Measurements from ENCODE around the gene C16orf89. TPM values are rescaled to one million over a fixed set of nuclear protein-coding genes. Genes with fewer than 3 reads are reported as not detected.
"Not testable (repeated sequence)": the region's sequence is repeated elsewhere in the genome, so short reads cannot be mapped to it uniquely, and the experiment has no call there.

Gene C16orf89, protein sequence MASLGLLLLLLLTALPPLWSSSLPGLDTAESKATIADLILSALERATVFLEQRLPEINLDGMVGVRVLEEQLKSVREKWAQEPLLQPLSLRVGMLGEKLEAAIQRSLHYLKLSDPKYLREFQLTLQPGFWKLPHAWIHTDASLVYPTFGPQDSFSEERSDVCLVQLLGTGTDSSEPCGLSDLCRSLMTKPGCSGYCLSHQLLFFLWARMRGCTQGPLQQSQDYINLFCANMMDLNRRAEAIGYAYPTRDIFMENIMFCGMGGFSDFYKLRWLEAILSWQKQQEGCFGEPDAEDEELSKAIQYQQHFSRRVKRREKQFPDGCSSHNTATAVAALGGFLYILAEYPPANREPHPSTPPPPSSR
- not detected in 2 replicates for total RNA-seq (2022)
- not detected for Bru-seq, nascent RNA
- not detected for BruChase-seq, experiment 1, labeled RNA remaining after a 6-hour chase
- BruChase-seq, experiment 2, labeled RNA remaining after a 2-hour chase: not detected
- long read RNA-seq: 0 reads

DNA sequence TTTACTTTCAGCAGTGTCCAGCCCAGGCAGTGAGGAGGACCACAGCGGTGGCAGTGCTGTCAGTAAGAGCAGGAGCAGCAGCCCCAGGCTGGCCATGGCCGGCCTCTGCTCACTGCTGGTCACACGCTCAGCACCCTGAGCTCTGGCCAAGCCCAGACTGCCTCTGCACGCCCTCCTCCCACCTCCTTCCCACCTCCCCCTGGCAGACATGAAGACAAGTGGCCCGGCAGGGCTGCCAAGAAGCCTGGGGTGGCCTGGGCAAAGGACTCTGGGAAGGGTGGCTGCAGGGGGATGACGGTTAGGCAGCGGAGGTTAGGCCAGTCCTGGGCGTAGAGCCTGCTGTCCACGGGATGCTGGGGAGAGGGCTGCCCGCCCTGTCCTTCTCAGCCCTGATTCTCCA is at the start of gene C16orf89:
TSS of gene C16orf89 (minus strand) at position 144 of the 400 bp plus-strand sequence. CDS start at position 96, 48 bp downstream.
- intact Hi-C loops (cut with micrococcal nuclease): no loop called here
- Mint-ChIP-seq H3K36me3 (ENCODE audit: insufficient read depth, unreplicated experiment) (no peaks in the 10 kb centered on the region), H3K4me3 (ENCODE audit: unreplicated experiment) (no peak within 1 kb of the TSS), H3K9me3 (ENCODE audit: unreplicated experiment) (no peaks in the 10 kb centered on the region), H3K27me3 (ENCODE audit: insufficient read depth, unreplicated experiment) (peaks cover 39% of the 10 kb centered on the region), H3K27ac (ENCODE audit: low read depth, unreplicated experiment) (no peak within 1 kb of the TSS), H3K4me1 (ENCODE audit: insufficient read depth, unreplicated experiment) (no peaks in the 10 kb centered on the region)
- DNase-seq (ENCODE audit: unreplicated experiment): no peak
- CTCF ChIA-PET: interaction anchor here (1.1 to 1.3 kb wide), 2 partner anchors 13 to 41 kb away, joined by 3 to 4 read pairs; no protein-coding TSS in a partner anchor
- POLR2A ChIA-PET: no interaction called here
- TF ChIP-seq, protein P1, sequence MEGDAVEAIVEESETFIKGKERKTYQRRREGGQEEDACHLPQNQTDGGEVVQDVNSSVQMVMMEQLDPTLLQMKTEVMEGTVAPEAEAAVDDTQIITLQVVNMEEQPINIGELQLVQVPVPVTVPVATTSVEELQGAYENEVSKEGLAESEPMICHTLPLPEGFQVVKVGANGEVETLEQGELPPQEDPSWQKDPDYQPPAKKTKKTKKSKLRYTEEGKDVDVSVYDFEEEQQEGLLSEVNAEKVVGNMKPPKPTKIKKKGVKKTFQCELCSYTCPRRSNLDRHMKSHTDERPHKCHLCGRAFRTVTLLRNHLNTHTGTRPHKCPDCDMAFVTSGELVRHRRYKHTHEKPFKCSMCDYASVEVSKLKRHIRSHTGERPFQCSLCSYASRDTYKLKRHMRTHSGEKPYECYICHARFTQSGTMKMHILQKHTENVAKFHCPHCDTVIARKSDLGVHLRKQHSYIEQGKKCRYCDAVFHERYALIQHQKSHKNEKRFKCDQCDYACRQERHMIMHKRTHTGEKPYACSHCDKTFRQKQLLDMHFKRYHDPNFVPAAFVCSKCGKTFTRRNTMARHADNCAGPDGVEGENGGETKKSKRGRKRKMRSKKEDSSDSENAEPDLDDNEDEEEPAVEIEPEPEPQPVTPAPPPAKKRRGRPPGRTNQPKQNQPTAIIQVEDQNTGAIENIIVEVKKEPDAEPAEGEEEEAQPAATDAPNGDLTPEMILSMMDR (IDR thresholded peaks at IDR 0.05; ENCODE audit: unreplicated experiment): no peak
- BruUV-seq (replicated peaks): no TSS peak

DNA sequence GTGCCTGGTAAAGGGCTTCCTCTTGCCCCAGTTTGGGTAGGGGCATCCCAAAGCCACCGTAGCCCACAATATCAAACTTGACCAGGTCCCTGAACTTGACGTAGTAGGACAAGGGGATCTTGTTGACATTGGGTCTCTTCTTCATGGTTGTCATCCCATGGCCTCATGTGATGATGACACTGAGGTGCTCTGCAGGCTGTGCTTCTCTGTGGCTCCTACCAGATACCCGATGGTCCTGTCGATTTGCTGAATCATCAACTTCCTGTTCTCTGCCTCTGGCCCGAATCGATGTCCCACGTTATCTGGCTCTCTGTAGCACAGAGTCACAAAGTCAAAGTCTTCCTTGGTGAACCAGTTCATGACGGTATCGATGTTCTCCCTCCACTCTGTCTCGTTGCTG is 45.2 kb upstream of the C16orf89 start:
- H3K36me3 Mint-ChIP-seq (ENCODE audit: insufficient read depth, unreplicated experiment); intact Hi-C loops (cut with micrococcal nuclease); H3K4me1 Mint-ChIP-seq (ENCODE audit: insufficient read depth, unreplicated experiment); H3K27me3 Mint-ChIP-seq (ENCODE audit: insufficient read depth, unreplicated experiment); H3K27ac Mint-ChIP-seq (ENCODE audit: low read depth, unreplicated experiment); CTCF ChIA-PET; H3K4me3 Mint-ChIP-seq (ENCODE audit: unreplicated experiment); POLR2A ChIA-PET; BruUV-seq (replicated peaks); DNase-seq (ENCODE audit: unreplicated experiment); H3K9me3 Mint-ChIP-seq (ENCODE audit: unreplicated experiment): not testable (repeated sequence)

DNA sequence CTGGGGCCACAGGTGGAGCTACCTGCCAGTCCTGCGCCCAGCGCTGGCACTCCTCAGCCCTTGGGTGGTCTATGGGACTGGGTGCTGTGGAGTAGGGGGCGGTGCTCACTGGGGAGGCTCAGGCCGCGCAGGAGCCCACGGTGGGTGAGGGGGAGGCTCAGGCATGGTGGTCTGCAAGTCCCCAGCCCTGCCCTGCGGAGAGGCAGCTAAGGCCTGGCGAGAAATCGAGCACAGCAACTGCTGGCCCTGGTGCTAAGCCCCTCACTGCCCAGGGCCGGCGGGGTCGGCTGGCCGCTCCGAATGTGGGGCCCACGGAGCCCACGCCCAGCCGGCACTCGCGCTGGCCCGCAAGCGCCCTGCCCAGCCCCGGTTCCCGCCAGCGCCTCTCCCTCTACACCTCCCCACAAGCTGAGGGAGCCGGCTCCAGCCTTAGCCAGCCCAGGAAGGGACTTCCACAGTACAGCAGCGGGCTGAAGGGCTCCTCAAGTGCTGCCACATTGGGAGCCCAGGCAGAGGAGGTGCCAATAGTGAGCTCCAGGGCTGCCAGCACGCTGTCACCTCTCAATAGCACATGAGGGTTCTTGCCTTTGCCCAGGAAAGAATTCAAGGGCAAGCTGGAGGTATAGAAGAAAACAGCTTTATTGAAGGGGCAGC is 42.9 kb upstream of the C16orf89 start:
- Mint-ChIP-seq H3K4me1 (ENCODE audit: insufficient read depth, unreplicated experiment) (no peaks in the 10 kb centered on the region), H3K9me3 (ENCODE audit: unreplicated experiment) (no peaks in the 10 kb centered on the region), H3K36me3 (ENCODE audit: insufficient read depth, unreplicated experiment) (no peaks in the 10 kb centered on the region), H3K27ac (ENCODE audit: low read depth, unreplicated experiment) (no peak overlapping the region), H3K27me3 (ENCODE audit: insufficient read depth, unreplicated experiment) (no peaks in the 10 kb centered on the region), H3K4me3 (ENCODE audit: unreplicated experiment) (no peak overlapping the region)
- intact Hi-C loops (cut with micrococcal nuclease): no loop called here
- ChIA-PET CTCF (interaction anchor here (0.6 to 0.9 kb wide), 3 partner anchors 16 to 61 kb away, joined by 3 to 4 read pairs (median 3); no protein-coding TSS in a partner anchor), POLR2A (interaction anchor here (0.7 kb wide), 1 partner anchor 631 kb away, joined by 3 read pairs; no protein-coding TSS in a partner anchor)
- TF ChIP-seq, protein P1 (IDR thresholded peaks at IDR 0.05; ENCODE audit: unreplicated experiment): no peak
- no TSS peak for BruUV-seq (replicated peaks)
- DNase-seq (ENCODE audit: unreplicated experiment): no peak

DNA sequence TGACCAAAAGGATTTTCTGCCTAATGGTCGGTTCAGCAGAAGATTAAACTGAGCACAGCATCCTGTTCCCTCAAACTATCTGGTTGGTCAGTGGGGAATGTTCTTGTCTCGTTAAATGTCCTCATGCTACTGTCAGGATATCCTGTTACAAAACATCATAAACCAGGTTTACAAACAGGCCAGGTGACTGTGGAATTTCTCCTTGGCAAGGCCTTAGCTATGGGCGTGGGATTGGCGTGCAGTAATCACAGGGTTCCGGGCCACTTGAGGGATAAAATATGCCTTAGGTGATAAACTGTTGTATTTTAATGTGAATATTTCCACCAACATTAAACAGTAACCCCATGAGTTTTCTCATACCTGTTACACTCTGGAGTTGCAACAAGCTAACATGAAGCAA is 39.3 kb upstream of the C16orf89 start:
- H3K4me1 Mint-ChIP-seq (ENCODE audit: insufficient read depth, unreplicated experiment); H3K36me3 Mint-ChIP-seq (ENCODE audit: insufficient read depth, unreplicated experiment); BruUV-seq (replicated peaks); intact Hi-C loops (cut with micrococcal nuclease); POLR2A ChIA-PET; H3K9me3 Mint-ChIP-seq (ENCODE audit: unreplicated experiment); H3K4me3 Mint-ChIP-seq (ENCODE audit: unreplicated experiment); H3K27me3 Mint-ChIP-seq (ENCODE audit: insufficient read depth, unreplicated experiment); H3K27ac Mint-ChIP-seq (ENCODE audit: low read depth, unreplicated experiment); DNase-seq (ENCODE audit: unreplicated experiment): not testable (repeated sequence)
- CTCF ChIA-PET: interaction anchor here (0.7 kb wide), 1 partner anchor 263 kb away, joined by 3 read pairs; no protein-coding TSS in a partner anchor

- H3K27me3 Mint-ChIP-seq (ENCODE audit: insufficient read depth, unreplicated experiment); H3K9me3 Mint-ChIP-seq (ENCODE audit: unreplicated experiment); POLR2A ChIA-PET; BruUV-seq (replicated peaks); H3K36me3 Mint-ChIP-seq (ENCODE audit: insufficient read depth, unreplicated experiment); H3K4me1 Mint-ChIP-seq (ENCODE audit: insufficient read depth, unreplicated experiment); H3K4me3 Mint-ChIP-seq (ENCODE audit: unreplicated experiment); DNase-seq (ENCODE audit: unreplicated experiment); intact Hi-C loops (cut with micrococcal nuclease); H3K27ac Mint-ChIP-seq (ENCODE audit: low read depth, unreplicated experiment): not testable (repeated sequence)
- CTCF ChIA-PET: interaction anchor here (1.1 kb wide), 1 partner anchor 11 kb away, joined by 3 read pairs; no protein-coding TSS in a partner anchor
Observed at GRCh38 chr16:5103296-5104032, 37.7 kb upstream of the C16orf89 start.

DNA sequence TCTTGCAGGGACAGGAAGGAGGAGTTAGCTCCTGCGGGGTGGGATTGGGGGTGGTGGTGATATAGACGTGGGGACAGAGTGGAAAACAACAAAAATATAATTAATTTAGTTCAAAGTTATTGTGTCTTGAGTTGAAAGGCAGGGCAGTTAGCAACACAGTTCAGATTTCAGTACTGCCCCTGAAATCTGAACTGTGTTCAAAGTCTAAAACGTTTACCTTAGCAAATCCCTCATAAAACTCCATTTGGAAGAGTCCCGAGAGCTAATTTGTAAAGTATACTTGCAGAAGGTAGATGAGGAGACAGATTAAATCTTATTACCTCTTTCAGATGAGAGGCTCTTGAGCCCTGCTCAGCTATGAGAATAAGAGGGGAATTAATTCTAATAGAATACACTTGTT is 33.4 kb upstream of the C16orf89 start:
- H3K27me3 Mint-ChIP-seq (ENCODE audit: insufficient read depth, unreplicated experiment); H3K27ac Mint-ChIP-seq (ENCODE audit: low read depth, unreplicated experiment); DNase-seq (ENCODE audit: unreplicated experiment); H3K4me3 Mint-ChIP-seq (ENCODE audit: unreplicated experiment); CTCF ChIA-PET; H3K9me3 Mint-ChIP-seq (ENCODE audit: unreplicated experiment); H3K36me3 Mint-ChIP-seq (ENCODE audit: insufficient read depth, unreplicated experiment); BruUV-seq (replicated peaks); H3K4me1 Mint-ChIP-seq (ENCODE audit: insufficient read depth, unreplicated experiment): not testable (repeated sequence)
- POLR2A ChIA-PET: interaction anchor here (1.0 to 1.2 kb wide), 3 partner anchors 10 to 65 kb away, joined by 4 to 7 read pairs (median 5); partner anchors contain the start of genes ALG1 and NAGPA
- intact Hi-C loops (cut with micrococcal nuclease): loop anchor here (10.0 kb wide), 1 partner anchor 364 kb away; the partner anchor contains the start of genes ANKS3 and DNAAF8

Measured in MCF 10A (cell line).